Adrenal gland (tissue), 12 donors: ENCODE results near the gene NEU3. TPM values are rescaled to one million over a fixed set of nuclear protein-coding genes. Genes with fewer than 3 reads are reported as not detected.
A peak's percentile ranks its signal among the peaks of the same experiment; 100 is the strongest.

ENCODE experiments used
- DNase-seq, 7 donors: peaks; one replicate each; pipeline ENCODE4 v3.0.0-alpha.2; 2019 to 2020
- H3K27ac ChIP-seq, 5 donors: fragments of 200-600 bp; sonication (generic) in 4 of 5; 1 replicate in 3 of 5; 2 replicates in 2 of 5; pipeline versions ENCODE4 v1.5.1 to v1.8.0; 2016 to 2020; ENCODE audit warnings: mild to moderate bottlenecking in 1 of 5
- H3K27me3 ChIP-seq: fragments of 200-600 bp; 2 replicates; pipeline ENCODE4 v1.8.0; 2021
- H3K36me3 ChIP-seq, 2 donors: fragments of 200-600 bp; replicated peaks in 1 of 2; 1 replicate in 1 of 2; 2 replicates in 1 of 2; pipeline versions ENCODE4 v1.5.1 to v1.8.0; 2018 to 2022
- H3K4me1 ChIP-seq, 2 donors: fragments of 200-600 bp; replicated peaks in 1 of 2; 1 replicate in 1 of 2; 2 replicates in 1 of 2; pipeline versions ENCODE4 v1.5.1 to v1.8.0; 2018 to 2021
- H3K4me3 ChIP-seq, 4 donors: fragments of 200-600 bp; sonication (generic) in 3 of 4; one replicate each; pipeline ENCODE4 v1.5.1; 2016 to 2018
- H3K9me3 ChIP-seq, 3 donors: fragments of 200-600 bp; sonication (generic) in 1 of 3; replicated peaks in 1 of 3; 1 replicate in 2 of 3; 2 replicates in 1 of 3; pipeline versions ENCODE4 v1.5.1 to v1.8.0; 2016 to 2021
- CTCF ChIP-seq, 6 experiments: fragments of 450-650 bp in 4 of 6; fragments of 200-600 bp in 2 of 6; sonication (generic) in 1 of 6; IDR thresholded peaks; 1 replicate in 5 of 6; 2 replicates in 1 of 6; pipeline versions ENCODE4 v1.5.1 to v1.8.0; 2016 to 2021; ENCODE audit warnings: antibody characterized with exemption in 6 of 6, mild to moderate bottlenecking in 2 of 6, moderate library complexity in 1 of 6
- POLR2A ChIP-seq, 2 donors: fragments of 450-650 bp; IDR thresholded peaks; one replicate each; pipeline ENCODE4 v1.6.1; 2017; ENCODE audit warnings: antibody characterized with exemption in 2 of 2, mild to moderate bottlenecking in 2 of 2, moderate library complexity in 1 of 2
- WGBS, 4 donors: extraction: QIAGEN DNeasy Blood & Tissue Kit in 2 of 4; methylation state at CpG; one replicate each; pipeline versions ENCODE4 v1.1.5 to v1.1.7; 2013 to 2017; 5-methylcytosine and 5-hydroxymethylcytosine counted together
- intact Hi-C, 2 donors: fragments of 100-400 bp; cut with DNase I; formaldehyde crosslinking; loops; one replicate each; pipeline versions ENCODE4 v1.14.1 to v1.15.0; 2022 to 2023
- polyA plus RNA-seq, 3 donors: library from polyadenylated mRNA; stranded (reverse); fragments of 200-250 nt in 2 of 3; fragments of 350-450 nt in 1 of 3; fragmentation: Illumina TruSeq in 1 of 3; extraction: RNeasy Lipid Tissue Mini Kit (QIAGEN cat#74804) in 1 of 3; gene quantifications; one replicate each; pipeline ENCODE4 v1.2.3, GENCODE V29; 2013 to 2014
- total RNA-seq, 9 donors: library from RNA; depleted of rRNA in 4 of 9; stranded (reverse); fragments of >200 nt in 4 of 9; fragments of 120-200 nt in 1 of 9; fragmentation: NEBNext Ultra II Directional in 1 of 9; extraction: Animal tissue kit (Norgen Biotek cat#: 25700) in 1 of 9; gene quantifications; one replicate each; pipeline versions ENCODE4 v1.1.0 to v1.2.4, GENCODE V29; 2013 to 2023
- donor health status: healthy with polysubstance abuse.
- donor health status: Bipolar disorder and iron deficiency.
- donor health status: DM: yes; HTN: yes; CAD: no.
- donor health status: DM: no; HTN: no; CAD: no.
- donor health status: DM: no; HTN: no; CAD: no.
- donor health status: DM: yes; HTN: yes; CAD: no.

NEU3 gene
- total and polyA plus RNA-seq, 12 donors: 8.3 to 34.9 (median 19.7) TPM

- no peak overlapping the region for H3K4me3 ChIP-seq
- H3K27ac ChIP-seq: peak overlapping the region in 1 of 5 donors; percentile 91
- H3K27me3 ChIP-seq: no peaks in the 10 kb centered on the region
- DNase-seq: peak in 3 of 7 donors; percentile 41 to 50 (median 43)
- H3K9me3 ChIP-seq: no peaks in the 10 kb centered on the region
- peaks cover 18 to 28% of the 10 kb centered on the region in 2 donors for H3K4me1 ChIP-seq
- TF ChIP-seq POLR2A (IDR thresholded peaks at IDR 0.05) (no peak), CTCF (IDR thresholded peaks at IDR 0.05) (no peak)
- intact Hi-C loops: loop anchor here in 1 of 2 donors (10.0 kb wide), 3 partner anchors 116 to 216 kb away; partner anchors contain the start of gene TPBGL
- H3K36me3 ChIP-seq: no peaks in the 10 kb centered on the region
These were observed 39.6 kb downstream of the NEU3 start for GRCh38 chr11:75028321-75028720.

- Histone ChIP-seq H3K4me3 (no peak overlapping the region), H3K27ac (peak overlapping the region in 1 of 5 donors; percentile 91), H3K4me1 (peaks cover 15 to 27% of the 10 kb centered on the region in 2 donors), H3K27me3 (no peaks in the 10 kb centered on the region), H3K9me3 (no peaks in the 10 kb centered on the region), H3K36me3 (no peaks in the 10 kb centered on the region)
- DNase-seq: peak in 1 of 7 donors; percentile 23
- intact Hi-C loops: loop anchor here in 1 of 2 donors (10.0 kb wide), 3 partner anchors 116 to 216 kb away; partner anchors contain the start of gene TPBGL
- WGBS, 4 donors: 62 to 88% (median 68%) methylated on average over 2 of the region's 2 CpGs
- TF ChIP-seq CTCF (IDR thresholded peaks at IDR 0.05): no peak
- TF ChIP-seq POLR2A (IDR thresholded peaks at IDR 0.05): no peak
These were observed 40.0 kb downstream of the NEU3 start for GRCh38 chr11:75028724-75029123.

DNA sequence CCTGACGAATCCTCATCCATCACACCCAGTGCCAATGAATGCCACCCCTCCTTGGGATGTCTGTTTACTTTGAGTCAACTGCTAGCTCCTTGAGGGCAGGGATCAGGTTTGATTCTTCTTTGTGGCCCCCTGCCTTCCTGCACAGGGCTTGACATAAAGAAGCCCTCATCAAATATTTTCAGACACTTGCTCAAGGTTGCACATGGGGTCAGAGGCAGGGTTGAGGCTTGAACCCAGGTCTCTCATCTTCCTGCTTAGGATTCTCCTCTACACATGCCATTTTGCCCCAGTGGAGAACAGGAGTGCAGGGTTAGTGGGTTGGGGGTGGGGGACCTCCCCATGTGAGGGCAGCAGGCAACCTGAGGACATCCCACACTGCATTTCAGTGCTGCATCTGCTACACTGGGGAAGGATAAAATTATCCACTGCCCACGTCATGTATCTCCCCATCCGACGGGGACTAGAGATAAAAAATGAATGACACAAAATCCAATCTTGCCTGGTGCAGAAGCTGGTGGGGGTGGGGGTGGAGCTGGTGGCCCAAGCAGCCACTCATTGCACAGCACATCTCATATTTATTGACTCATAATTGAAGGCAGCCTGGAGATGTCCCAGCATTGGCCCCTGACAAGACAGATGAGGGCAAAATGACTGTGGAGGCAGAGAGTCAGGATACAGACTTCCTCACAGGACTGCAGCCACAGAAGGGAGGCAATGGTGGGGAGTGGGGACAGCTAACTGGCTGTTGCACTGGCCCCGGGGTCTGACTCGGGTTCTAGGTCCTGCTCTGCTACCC, 41.3 kb downstream of the NEU3 start:
- Histone ChIP-seq H3K9me3 (no peaks in the 10 kb centered on the region), H3K4me1 (peaks cover 15 to 19% of the 10 kb centered on the region in 2 donors), H3K4me3 (no peak overlapping the region), H3K27me3 (no peaks in the 10 kb centered on the region), H3K27ac (peak overlapping the region; percentile 65 to 94 (median 91)), H3K36me3 (no peaks in the 10 kb centered on the region)
- TF ChIP-seq POLR2A (IDR thresholded peaks at IDR 0.05): peak in 1 of 2 donors; percentile 72
- TF ChIP-seq CTCF (IDR thresholded peaks at IDR 0.05): no peak
- intact Hi-C loops: loop anchor here (5.0 to 10.0 kb wide), 5 partner anchors 98 to 215 kb away; partner anchors contain the start of gene TPBGL (in 1 of the 2)
- 48 to 60% (median 59%) methylated on average over 3 to 6 of the region's 6 CpGs for WGBS, 4 donors
- peak; percentile 57 to 93 (median 82) for DNase-seq

DNA sequence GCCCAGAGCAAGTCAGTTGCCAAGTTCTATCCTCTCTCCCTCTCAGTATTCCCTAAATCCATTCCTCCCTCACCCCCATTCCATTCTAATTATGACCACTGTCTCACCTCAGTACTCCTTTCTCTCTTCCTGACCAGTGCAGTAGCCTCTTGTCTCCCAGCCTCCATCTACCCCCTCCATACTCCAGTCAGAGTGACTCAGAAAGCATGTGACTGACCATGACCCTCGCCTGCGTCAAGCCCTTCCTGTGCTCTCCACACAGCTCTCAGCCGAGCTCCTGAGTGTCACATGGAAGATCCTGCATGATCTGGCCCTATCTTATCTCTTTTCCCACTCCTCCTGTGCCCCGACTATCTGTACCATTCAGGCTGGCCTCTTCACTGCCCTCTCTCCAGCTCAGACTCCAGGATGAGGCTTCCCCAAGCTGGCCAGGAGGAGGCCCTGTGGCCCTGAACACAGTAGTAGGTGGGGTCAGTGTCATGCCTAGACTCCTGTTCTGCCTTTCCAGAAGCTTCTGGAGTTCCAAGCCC, 42.6 kb downstream of the NEU3 start:
- H3K36me3 ChIP-seq: no peaks in the 10 kb centered on the region
- 20 to 29% (median 24%) methylated on average over 4 of the region's 4 CpGs for WGBS, 4 donors
- TF ChIP-seq CTCF (IDR thresholded peaks at IDR 0.05) (peak in 1 of 6 experiments; percentile 4), POLR2A (IDR thresholded peaks at IDR 0.05) (peak in 1 of 2 donors; percentile 64)
- H3K4me3 ChIP-seq: no peak overlapping the region
- DNase-seq: peak; percentile 85 to 96 (median 95)
- H3K9me3 ChIP-seq: no peaks in the 10 kb centered on the region
- intact Hi-C loops: loop anchor here (5.0 kb wide), 2 partner anchors 99 to 104 kb away; no protein-coding TSS in a partner anchor
- H3K27ac ChIP-seq: peak overlapping the region; percentile 65 to 94 (median 91)
- no peaks in the 10 kb centered on the region for H3K27me3 ChIP-seq
- peaks cover 15% of the 10 kb centered on the region in 2 donors for H3K4me1 ChIP-seq
